ENCODE data around the gene MARK3.

GRCh38 chr14:103476631-103477030 lies 91.4 kb downstream of the MARK3 start:
- TF ChIP-seq CTCF (IDR thresholded peaks at IDR 0.05): no peak
- TF ChIP-seq ZFX (IDR thresholded peaks at IDR 0.05; ENCODE audit: borderline replicate concordance): no peak

Measured in 22Rv1 (cell line).